Caco-2 (cell line): Measurements from ENCODE around the gene FHIT. TPM values are rescaled to one million over a fixed set of nuclear protein-coding genes. Genes with fewer than 3 reads are reported as not detected.

Experiments used
- BruUV-seq: library from RNA; stranded (reverse); fragments of 400-500 nt; replicated peaks from 2 replicates; lab custom pipeline; 2021; lab: Mats Ljungman, UMichigan
- CTCF ChIA-PET: fragments of 300-600 bp; sonication (Branson Sonifier 250); formaldehyde crosslinking; loops from one replicate; lab custom pipeline; 2022; ENCODE audit warnings: antibody characterized with exemption; lab: Charles Lee
- POLR2A ChIA-PET: fragments of 300-600 bp; sonication (Branson Sonifier 250); formaldehyde crosslinking; loops from one replicate; lab custom pipeline; 2022; ENCODE audit warnings: antibody characterized with exemption; lab: Charles Lee
- DNase-seq, 2 experiments: peaks; one replicate each; pipeline versions ENCODE4 v3.0.0 to v3.0.0-alpha.2; 2020 to 2022
- H3K27me3 ChIP-seq: replicated peaks from 2 replicates; pipeline ENCODE4 v1.6.0; 2011; ENCODE audit warnings: low read length; ENCODE audit not compliant: control insufficient read depth, insufficient read depth
- H3K36me3 ChIP-seq: 2 replicates; pipeline ENCODE4 v1.5.1; 2011; ENCODE audit warnings: low read length; ENCODE audit not compliant: control insufficient read depth, insufficient read depth
- H3K4me1 ChIP-seq: fragments of 250-450 bp; sonication (Bioruptor Pico); 2 replicates; pipeline ENCODE4 v1.5.1; 2020; ENCODE audit warnings: mild to moderate bottlenecking
- H3K4me3 ChIP-seq: 2 replicates; pipeline ENCODE4 v1.5.1; 2011; ENCODE audit warnings: low read depth, mild to moderate bottlenecking, control low read depth, low read length
- H3K9me3 ChIP-seq: fragments of 250-450 bp; sonication (Bioruptor Pico); 2 replicates; pipeline ENCODE4 v1.5.1; 2020; ENCODE audit warnings: mild to moderate bottlenecking, moderate library complexity
- H3K27ac Mint-ChIP-seq: one replicate; pipeline ENCODE4 v1.8.0; 2022; ENCODE audit warnings: mixed read lengths; ENCODE audit not compliant: unreplicated experiment
- H3K27me3 Mint-ChIP-seq: one replicate; pipeline ENCODE4 v1.8.0; 2022; ENCODE audit warnings: mixed read lengths; ENCODE audit not compliant: insufficient read depth, unreplicated experiment
- H3K36me3 Mint-ChIP-seq: one replicate; pipeline ENCODE4 v1.8.0; 2022; ENCODE audit warnings: mild to moderate bottlenecking, mixed read lengths; ENCODE audit not compliant: insufficient read depth, unreplicated experiment
- H3K4me1 Mint-ChIP-seq: one replicate; pipeline ENCODE4 v1.8.0; 2022; ENCODE audit warnings: low read depth, mixed read lengths; ENCODE audit not compliant: unreplicated experiment
- H3K4me3 Mint-ChIP-seq: one replicate; pipeline ENCODE4 v1.8.0; 2022; ENCODE audit warnings: mild to moderate bottlenecking, moderate library complexity, mixed read lengths; ENCODE audit not compliant: unreplicated experiment
- H3K9me3 Mint-ChIP-seq: one replicate; pipeline ENCODE4 v1.8.0; 2022; ENCODE audit warnings: mixed read lengths; ENCODE audit not compliant: unreplicated experiment
- CTCF ChIP-seq, 2 experiments: fragments of 200-600 bp in 1 of 2; IDR thresholded peaks; 1 replicate in 1 of 2; 2 replicates in 1 of 2; pipeline versions ENCODE4 v1.5.1 to v1.8.0; 2011 to 2022; ENCODE audit warnings: antibody characterized with exemption in 1 of 2, control low read depth in 1 of 2, inconsistent platforms in 1 of 2, low read depth in 1 of 2, low read length in 1 of 2, mild to moderate bottlenecking in 1 of 2, moderate library complexity in 1 of 2; ENCODE audit not compliant: insufficient read depth in 1 of 2, severe bottlenecking in 1 of 2, unreplicated experiment in 1 of 2
- intact Hi-C: fragments of 100-400 bp; cut with micrococcal nuclease; formaldehyde crosslinking; loops from one replicate; pipeline ENCODE4 v1.10.0; 2022; ENCODE audit not compliant: unreplicated experiment
- total RNA-seq: library from RNA; stranded (reverse); gene quantifications from 2 replicates; pipeline ENCODE4 v1.2.3, GENCODE V29; 2022

The FHIT gene
- total RNA-seq, 1 experiment from 2014 or later = 8.3 TPM

GRCh38 chr3:60240492-60240891 lies 1010.8 kb downstream of the FHIT start:
- CTCF ChIA-PET = no interaction called here
- Mint-ChIP-seq H3K9me3 (no peaks in the 10 kb centered on the region), H3K27ac (no peak overlapping the region)

GRCh38 chr3:60238550-60238949 lies 1012.7 kb downstream of the FHIT start:
- ChIA-PET POLR2A (no interaction called here), CTCF (no interaction called here)
- TF ChIP-seq CTCF (IDR thresholded peaks at IDR 0.05; ENCODE audit: insufficient read depth in 1 of 2, low read depth in 1 of 2, low read length in 1 of 2, severe bottlenecking in 1 of 2, unreplicated experiment in 1 of 2) = no peak
- Histone ChIP-seq H3K27me3 (no peaks in the 10 kb centered on the region), H3K4me1 (peaks cover 11% of the 10 kb centered on the region; the same call in 1 of the 2 replicates), H3K9me3 (no peaks in the 10 kb centered on the region), H3K4me3 (no peak overlapping the region), H3K36me3 (no peaks in the 10 kb centered on the region)
- peaks cover 7% of the 10 kb centered on the region for H3K9me3 Mint-ChIP-seq
- H3K4me1 Mint-ChIP-seq = peaks cover 6% of the 10 kb centered on the region
- H3K36me3 Mint-ChIP-seq = no peaks in the 10 kb centered on the region
- no peak for DNase-seq
- no peaks in the 10 kb centered on the region for H3K27me3 Mint-ChIP-seq
- no peak overlapping the region for H3K4me3 Mint-ChIP-seq
- no TSS peak for BruUV-seq
- H3K27ac Mint-ChIP-seq = no peak overlapping the region
- intact Hi-C loops = no loop called here

More at GRCh38 chr3:60240492-60240891, 1010.8 kb downstream of the FHIT start:
- Histone ChIP-seq H3K4me3 (no peak overlapping the region), H3K27me3 (no peaks in the 10 kb centered on the region), H3K36me3 (no peaks in the 10 kb centered on the region), H3K9me3 (no peaks in the 10 kb centered on the region), H3K4me1 (peaks cover 11% of the 10 kb centered on the region; the same call in 1 of the 2 replicates)
- no peaks in the 10 kb centered on the region for H3K36me3 Mint-ChIP-seq
- peak in 1 of 2 experiments; percentile 6 for DNase-seq
- BruUV-seq = no TSS peak
- POLR2A ChIA-PET = interaction anchor here (0.6 kb wide), 1 partner anchor 29 kb away, joined by 3 read pairs; no protein-coding TSS in a partner anchor
- intact Hi-C loops = no loop called here
- no peak for TF ChIP-seq CTCF (IDR thresholded peaks at IDR 0.05; ENCODE audit: insufficient read depth in 1 of 2, low read depth in 1 of 2, low read length in 1 of 2, severe bottlenecking in 1 of 2, unreplicated experiment in 1 of 2)
- H3K4me1 Mint-ChIP-seq = peaks cover 6% of the 10 kb centered on the region
- no peaks in the 10 kb centered on the region for H3K27me3 Mint-ChIP-seq
- H3K4me3 Mint-ChIP-seq = no peak overlapping the region

- H3K4me1 ChIP-seq = no peaks in the 10 kb centered on the region
- BruUV-seq = no TSS peak
- H3K9me3 ChIP-seq = no peaks in the 10 kb centered on the region
- no peaks in the 10 kb centered on the region for H3K36me3 ChIP-seq
- no peaks in the 10 kb centered on the region for H3K27me3 Mint-ChIP-seq
- H3K4me3 ChIP-seq = no peak overlapping the region
- H3K4me1 Mint-ChIP-seq = peaks cover 5% of the 10 kb centered on the region
- DNase-seq = no peak
- ChIA-PET POLR2A (no interaction called here), CTCF (no interaction called here)
- peaks cover 5% of the 10 kb centered on the region for H3K36me3 Mint-ChIP-seq
- H3K27ac Mint-ChIP-seq = no peak overlapping the region
- peaks cover 9% of the 10 kb centered on the region for H3K9me3 Mint-ChIP-seq
- no peak overlapping the region for H3K4me3 Mint-ChIP-seq
- intact Hi-C loops = no loop called here
- no peaks in the 10 kb centered on the region for H3K27me3 ChIP-seq
- TF ChIP-seq CTCF (IDR thresholded peaks at IDR 0.05; ENCODE audit: insufficient read depth in 1 of 2, low read depth in 1 of 2, low read length in 1 of 2, severe bottlenecking in 1 of 2, unreplicated experiment in 1 of 2) = no peak
Observed at GRCh38 chr3:60229502-60229901, 1021.8 kb downstream of the FHIT start.
